Measurements from ENCODE around the gene NME9.

The NME9 gene

GRCh38 chr3:138349926-138350665 lies 20.4 kb upstream of the NME9 start:
- TF ChIP-seq ZBTB1 (tag by site-specific recombination; IDR thresholded peaks at IDR 0.05): no peak
- TF ChIP-seq FEZF1 (tag by site-specific recombination; IDR thresholded peaks at IDR 0.05): peak; percentile 28; the same call in 1 of the 2 replicates
- no peak for TF ChIP-seq ZNF433 (tag by site-specific recombination; IDR thresholded peaks at IDR 0.05; ENCODE audit: low read depth)
- TF ChIP-seq ZNF221 (tag by site-specific recombination; IDR thresholded peaks at IDR 0.05; ENCODE audit: borderline replicate concordance): no peak
- no peaks in the 10 kb centered on the region for H3K4me1 ChIP-seq (ENCODE audit: control insufficient read depth, insufficient read depth, low read length)
- H3K4me3 ChIP-seq (ENCODE audit: low read depth, low read length): no peak overlapping the region
- H3K27ac ChIP-seq (ENCODE audit: extremely low read depth, low read depth, low read length): no peak overlapping the region
- CTCF ChIA-PET: interaction anchor here (0.6 to 1.7 kb wide), 5 partner anchors 19 to 565 kb away, joined by 3 read pairs; no protein-coding TSS in a partner anchor
- H3K36me3 ChIP-seq (ENCODE audit: control insufficient read depth in 2 of 2, insufficient read depth in 1 of 2, low read length in 2 of 2): peaks cover 0 to under 1% of the 10 kb centered on the region in 2 experiments; a peak in 1 of 3 replicates
- H3K9me3 ChIP-seq (ENCODE audit: control insufficient read depth, insufficient read depth, low read depth, low read length): no peaks in the 10 kb centered on the region
- POLR2A ChIA-PET: interaction anchor here (0.8 kb wide), 1 partner anchor 21 kb away, joined by 3 read pairs; the partner anchor contains the start of gene NME9

- Histone ChIP-seq H3K9me3 (ENCODE audit: control insufficient read depth, insufficient read depth, low read depth, low read length) (no peaks in the 10 kb centered on the region), H3K27ac (ENCODE audit: extremely low read depth, low read depth, low read length) (peak overlapping the region; percentile 43; the same call in 1 of the 2 replicates), H3K36me3 (ENCODE audit: control insufficient read depth in 2 of 2, insufficient read depth in 1 of 2, low read length in 2 of 2) (no peaks in the 10 kb centered on the region), H3K4me1 (ENCODE audit: control insufficient read depth, insufficient read depth, low read length) (no peaks in the 10 kb centered on the region), H3K4me3 (ENCODE audit: low read depth, low read length) (peak overlapping the region; percentile 50)
- ChIA-PET CTCF (interaction anchor here (0.6 to 1.7 kb wide), 6 partner anchors 18 to 186 kb away, joined by 3 read pairs; no protein-coding TSS in a partner anchor), POLR2A (no interaction called here)
- TF ChIP-seq ZNF623 (tag by site-specific recombination; IDR thresholded peaks at IDR 0.05) (no peak), SCRT2 (tag by site-specific recombination; IDR thresholded peaks at IDR 0.05) (no peak), ZNF433 (tag by site-specific recombination; IDR thresholded peaks at IDR 0.05; ENCODE audit: low read depth) (no peak), ZSCAN4 (tag by site-specific recombination; IDR thresholded peaks at IDR 0.05) (no peak), ATF2 (tag by site-specific recombination; IDR thresholded peaks at IDR 0.05; ENCODE audit: low read depth) (no peak), SP2 (tag by site-specific recombination; IDR thresholded peaks at IDR 0.05) (0 out of 2 replicates have a peak, but pooled peaks have one; percentile 11)
Observed at GRCh38 chr3:138348754-138349739, 19.4 kb upstream of the NME9 start.

GRCh38 chr3:138347960-138348753 lies 18.5 kb upstream of the NME9 start, which contains the start of gene MRAS:
Gene MRAS, plus strand, starts transcription at chr3:138348579. Its CDS starts 24,305 bp downstream, at chr3:138372884.
- no peaks in the 10 kb centered on the region for H3K4me1 ChIP-seq (ENCODE audit: control insufficient read depth, insufficient read depth, low read length)
- POLR2A ChIA-PET: no interaction called here
- peak within 1 kb of the TSS; percentile 50 for H3K4me3 ChIP-seq (ENCODE audit: low read depth, low read length)
- H3K36me3 ChIP-seq (ENCODE audit: control insufficient read depth in 2 of 2, insufficient read depth in 1 of 2, low read length in 2 of 2): no peaks in the 10 kb centered on the region
- no peaks in the 10 kb centered on the region for H3K9me3 ChIP-seq (ENCODE audit: control insufficient read depth, insufficient read depth, low read depth, low read length)
- CTCF ChIA-PET: interaction anchor here (0.6 to 1.0 kb wide), 7 partner anchors 17 to 173 kb away, joined by 3 to 4 read pairs (median 3); partner anchors contain the start of gene DBR1
- H3K27ac ChIP-seq (ENCODE audit: extremely low read depth, low read depth, low read length): peak within 1 kb of the TSS; percentile 43; the same call in 1 of the 2 replicates
- TF ChIP-seq ZNF660 (tag by site-specific recombination; IDR thresholded peaks at IDR 0.05): no peak
- no peak for TF ChIP-seq ZNF624 (tag by site-specific recombination; IDR thresholded peaks at IDR 0.05)
- peak; percentile 63 for TF ChIP-seq ZNF335 (tag by site-specific recombination; conservative IDR thresholded peaks at IDR 0.05)
- no peak for TF ChIP-seq REPIN1 (tag by site-specific recombination; IDR thresholded peaks at IDR 0.05; ENCODE audit: low read depth)
- TF ChIP-seq ZBTB17 (tag by site-specific recombination; IDR thresholded peaks at IDR 0.05): peak; percentile 71
- TF ChIP-seq MEIS1 (CRISPR knock-in tag; IDR thresholded peaks at IDR 0.05; ENCODE audit: borderline replicate concordance): no peak
- no peak for TF ChIP-seq ZNF133 (tag by site-specific recombination; IDR thresholded peaks at IDR 0.05)
- peak; percentile 64; the same call in 1 of the 2 replicates for TF ChIP-seq ZBTB20 (tag by site-specific recombination; IDR thresholded peaks at IDR 0.05)
- no peak for TF ChIP-seq ZXDB (tag by site-specific recombination; IDR thresholded peaks at IDR 0.05)
- no peak for TF ChIP-seq ZNF157 (tag by site-specific recombination; IDR thresholded peaks at IDR 0.05)
- TF ChIP-seq ZNF610 (tag by site-specific recombination; IDR thresholded peaks at IDR 0.05; ENCODE audit: borderline replicate concordance): no peak
- no peak for TF ChIP-seq ZNF501 (tag by site-specific recombination; IDR thresholded peaks at IDR 0.05)
